Stimulated activated CD4-positive, alpha-beta T cell treated with anti-CD3 and anti-CD28 coated beads, TNF-alpha, amount 100 ng/mL, for 4 hours (primary cell): ENCODE data around the gene ZNF710.
"Not testable (repeated sequence)": the region's sequence is repeated elsewhere in the genome, so short reads cannot be mapped to it uniquely, and the experiment has no call there.

ENCODE experiments used
- DNase-seq, 3 experiments: peaks; one replicate each; pipeline ENCODE4 v3.0.0-alpha.2; 2020; ENCODE audit warnings: low read depth in 3 of 3

ZNF710 gene

GRCh38 chr15:90001062-90001682, at the start of gene ZNF710:
Gene ZNF710, plus strand, starts transcription at chr15:90001324. Its CDS starts 65,814 bp downstream, at chr15:90067138.
- peak in 1 of 3 experiments; percentile 21 for DNase-seq

- DNase-seq: no peak
Measured at GRCh38 chr15:89954541-89954940, 46.6 kb upstream of the ZNF710 start.

GRCh38 chr15:89955449-89955998, 45.6 kb upstream of the ZNF710 start:
- DNase-seq: not testable (repeated sequence)

GRCh38 chr15:89958107-89958805, 42.9 kb upstream of the ZNF710 start:
- DNase-seq: no peak

- no peak for DNase-seq
Measured at GRCh38 chr15:89963301-89964231, 37.6 kb upstream of the ZNF710 start.

GRCh38 chr15:89964232-89964954, 36.7 kb upstream of the ZNF710 start:
- no peak for DNase-seq

- no peak for DNase-seq
Measured at GRCh38 chr15:89967881-89968280, 33.2 kb upstream of the ZNF710 start.

GRCh38 chr15:89971592-89971997, 29.5 kb upstream of the ZNF710 start:
- DNase-seq: peak in 1 of 3 experiments; percentile 3

GRCh38 chr15:89972085-89972484, 29.0 kb upstream of the ZNF710 start:
- no peak for DNase-seq

GRCh38 chr15:89975482-89976245, 25.5 kb upstream of the ZNF710 start:
- DNase-seq: no peak

- no peak for DNase-seq
Measured at GRCh38 chr15:89976246-89976600, 24.9 kb upstream of the ZNF710 start.

GRCh38 chr15:89977836-89978235, 23.3 kb upstream of the ZNF710 start:
- DNase-seq: not testable (repeated sequence)

- no peak for DNase-seq
Measured at GRCh38 chr15:89978914-89979313, 22.2 kb upstream of the ZNF710 start.

- DNase-seq: no peak
Measured at GRCh38 chr15:89980896-89981295, 20.2 kb upstream of the ZNF710 start.

- no peak for DNase-seq
Measured at GRCh38 chr15:89982315-89983055, 18.6 kb upstream of the ZNF710 start.

- DNase-seq: no peak
Measured at GRCh38 chr15:89984001-89984400, 17.1 kb upstream of the ZNF710 start.

GRCh38 chr15:89984421-89985010, 16.6 kb upstream of the ZNF710 start:
- DNase-seq: no peak

- DNase-seq: no peak
Measured at GRCh38 chr15:89985111-89985510, 16.0 kb upstream of the ZNF710 start.

- DNase-seq: no peak
Measured at GRCh38 chr15:89991312-89991711, 9.8 kb upstream of the ZNF710 start.

- no peak for DNase-seq
Measured at GRCh38 chr15:89993349-89993748, 7.8 kb upstream of the ZNF710 start.
